Esophagus muscularis mucosa (tissue), 4 donors: Measurements from ENCODE around the gene FAM169A.
"Not testable (repeated sequence)": the region's sequence is repeated elsewhere in the genome, so short reads cannot be mapped to it uniquely, and the experiment has no call there.

ENCODE experiments used
- EP300 ChIP-seq: sonication (generic); formaldehyde crosslinking; IDR thresholded peaks from one replicate; pipeline ENCODE4 v1.6.1; 2017; ENCODE audit warnings: antibody characterized with exemption
- POLR2A ChIP-seq: fragments of 450-650 bp; IDR thresholded peaks from one replicate; pipeline ENCODE4 v1.6.1; 2017; ENCODE audit warnings: antibody characterized with exemption, moderate library complexity, mild to moderate bottlenecking, low read depth
- POLR2AphosphoS5 ChIP-seq, 2 donors: sonication (generic); formaldehyde crosslinking; IDR thresholded peaks; one replicate each; pipeline ENCODE4 v1.6.1; 2017; ENCODE audit warnings: antibody characterized with exemption in 2 of 2
- TF ChIP-seq, protein P1 (sequence below), 3 experiments: fragments of 200-600 bp in 2 of 3; fragments of 450-650 bp in 1 of 3; sonication (generic) in 2 of 3; IDR thresholded peaks; one replicate each; pipeline ENCODE4 v1.5.1; 2017 to 2019; ENCODE audit warnings: antibody characterized with exemption in 3 of 3, mild to moderate bottlenecking in 2 of 3, moderate library complexity in 1 of 3

DNA sequence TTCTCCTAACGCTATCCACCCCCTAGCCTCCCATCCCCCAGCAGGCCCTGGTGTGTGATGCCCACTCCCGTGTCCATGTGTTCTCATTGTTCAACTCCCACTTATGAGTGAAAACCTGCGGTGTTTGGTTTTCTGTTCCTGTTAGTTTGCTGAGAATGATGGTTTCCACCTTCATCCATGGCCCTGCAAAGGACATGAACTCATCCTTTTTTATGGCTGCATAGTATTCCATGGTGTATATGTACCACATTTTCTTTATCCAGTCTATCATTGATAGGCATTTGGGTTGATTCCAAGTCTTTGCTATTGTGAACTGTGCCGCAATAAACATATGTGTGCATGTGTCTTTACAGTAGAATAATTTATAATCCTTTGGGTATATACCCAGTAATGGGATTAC, 38.5 kb upstream of the FAM169A start:
- TF ChIP-seq, protein P1, sequence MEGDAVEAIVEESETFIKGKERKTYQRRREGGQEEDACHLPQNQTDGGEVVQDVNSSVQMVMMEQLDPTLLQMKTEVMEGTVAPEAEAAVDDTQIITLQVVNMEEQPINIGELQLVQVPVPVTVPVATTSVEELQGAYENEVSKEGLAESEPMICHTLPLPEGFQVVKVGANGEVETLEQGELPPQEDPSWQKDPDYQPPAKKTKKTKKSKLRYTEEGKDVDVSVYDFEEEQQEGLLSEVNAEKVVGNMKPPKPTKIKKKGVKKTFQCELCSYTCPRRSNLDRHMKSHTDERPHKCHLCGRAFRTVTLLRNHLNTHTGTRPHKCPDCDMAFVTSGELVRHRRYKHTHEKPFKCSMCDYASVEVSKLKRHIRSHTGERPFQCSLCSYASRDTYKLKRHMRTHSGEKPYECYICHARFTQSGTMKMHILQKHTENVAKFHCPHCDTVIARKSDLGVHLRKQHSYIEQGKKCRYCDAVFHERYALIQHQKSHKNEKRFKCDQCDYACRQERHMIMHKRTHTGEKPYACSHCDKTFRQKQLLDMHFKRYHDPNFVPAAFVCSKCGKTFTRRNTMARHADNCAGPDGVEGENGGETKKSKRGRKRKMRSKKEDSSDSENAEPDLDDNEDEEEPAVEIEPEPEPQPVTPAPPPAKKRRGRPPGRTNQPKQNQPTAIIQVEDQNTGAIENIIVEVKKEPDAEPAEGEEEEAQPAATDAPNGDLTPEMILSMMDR (IDR thresholded peaks at IDR 0.05), result not testable (repeated sequence)
- TF ChIP-seq POLR2AphosphoS5 (IDR thresholded peaks at IDR 0.05); POLR2A; EP300: not testable (repeated sequence)
